Astrocyte (in vitro differentiated cells and primary cell): ENCODE measurements around the gene FJX1. TPM values are rescaled to one million over a fixed set of nuclear protein-coding genes. Genes with fewer than 3 reads are reported as not detected.
A peak's percentile ranks its signal among the peaks of the same experiment; 100 is the strongest.

Experiments
- DNase-seq: peaks from one replicate; pipeline ENCODE4 v3.0.0-alpha.2; 2010; ENCODE audit warnings: low read depth
- FAIRE-seq: peaks from 2 replicates; lab custom pipeline; 2011; peaks lifted over from hg19 to GRCh38; lab: Jason Lieb, UNC
- H2AFZ ChIP-seq: 2 replicates; pipeline ENCODE4 v1.6.0; 2012; ENCODE audit warnings: low read depth, low read length, inconsistent platforms
- H3K27ac ChIP-seq: 2 replicates; pipeline ENCODE4 v1.5.1; 2011; ENCODE audit warnings: low read depth, low read length, inconsistent platforms
- H3K27me3 ChIP-seq: 2 replicates; pipeline ENCODE4 v1.6.0; 2011; ENCODE audit warnings: low read length, inconsistent platforms; ENCODE audit not compliant: insufficient read depth
- H3K36me3 ChIP-seq: 2 replicates; pipeline ENCODE4 v1.5.1; 2011; ENCODE audit warnings: low read length, inconsistent platforms; ENCODE audit not compliant: insufficient read depth
- H3K4me1 ChIP-seq: 2 replicates; pipeline ENCODE4 v1.5.1; 2011; ENCODE audit warnings: low read length, inconsistent platforms; ENCODE audit not compliant: insufficient read depth
- H3K4me2 ChIP-seq: 2 replicates; pipeline ENCODE4 v1.6.0; 2012; ENCODE audit warnings: low read length, inconsistent platforms
- H3K4me3 ChIP-seq: 2 replicates; pipeline ENCODE4 v1.5.1; 2011; ENCODE audit warnings: low read depth, mild to moderate bottlenecking, low read length, inconsistent platforms; ENCODE audit not compliant: insufficient read depth
- H3K79me2 ChIP-seq: 2 replicates; pipeline ENCODE4 v1.6.0; 2012; ENCODE audit warnings: mild to moderate bottlenecking, low read length, inconsistent platforms; ENCODE audit not compliant: insufficient read depth
- H3K9ac ChIP-seq: 2 replicates; pipeline ENCODE4 v1.6.0; 2012; ENCODE audit warnings: mild to moderate bottlenecking, low read length, inconsistent platforms
- H3K9me3 ChIP-seq: 2 replicates; pipeline ENCODE4 v1.5.1; 2012; ENCODE audit warnings: low read depth, mild to moderate bottlenecking, low read length, inconsistent platforms; ENCODE audit not compliant: insufficient read depth
- H4K20me1 ChIP-seq: 2 replicates; pipeline ENCODE4 v1.6.0; 2012; ENCODE audit warnings: low read length, inconsistent platforms; ENCODE audit not compliant: insufficient read depth
- H3K27ac Mint-ChIP-seq: one replicate; pipeline ENCODE4 v1.8.0; 2021; ENCODE audit warnings: mild to moderate bottlenecking, mixed read lengths; ENCODE audit not compliant: unreplicated experiment
- H3K27me3 Mint-ChIP-seq: one replicate; pipeline ENCODE4 v1.8.0; 2021; ENCODE audit warnings: low read depth, mixed read lengths; ENCODE audit not compliant: unreplicated experiment
- H3K36me3 Mint-ChIP-seq: one replicate; pipeline ENCODE4 v1.8.0; 2021; ENCODE audit warnings: low read depth, mixed read lengths; ENCODE audit not compliant: unreplicated experiment
- H3K4me1 Mint-ChIP-seq: one replicate; pipeline ENCODE4 v1.8.0; 2021; ENCODE audit warnings: low read depth, mixed read lengths; ENCODE audit not compliant: unreplicated experiment
- H3K4me3 Mint-ChIP-seq: one replicate; pipeline ENCODE4 v1.8.0; 2021; ENCODE audit warnings: mild to moderate bottlenecking, moderate library complexity, mixed read lengths; ENCODE audit not compliant: unreplicated experiment
- H3K9me3 Mint-ChIP-seq: one replicate; pipeline ENCODE4 v1.8.0; 2021; ENCODE audit warnings: mild to moderate bottlenecking, mixed read lengths; ENCODE audit not compliant: unreplicated experiment
- EZH2 ChIP-seq: IDR thresholded peaks from 2 replicates; pipeline ENCODE4 v1.6.1; 2012; ENCODE audit warnings: mild to moderate bottlenecking, low read length, inconsistent platforms; ENCODE audit not compliant: insufficient read depth
- total RNA-seq: library from RNA; stranded (reverse); gene quantifications from 2 replicates; pipeline ENCODE4 v1.2.1, GENCODE V29; 2021
- TF ChIP-seq, protein P1 (sequence below): IDR thresholded peaks from 2 replicates; pipeline ENCODE4 v1.5.1; 2011; ENCODE audit warnings: low read depth, mild to moderate bottlenecking, inconsistent platforms, low read length, moderate library complexity; ENCODE audit not compliant: insufficient read depth

Gene FJX1
- total RNA-seq, 1 donor from 2014 or later, result 47.9 TPM

GRCh38 chr11:35618497-35619115, 346 bp downstream of the FJX1 start:
- Histone ChIP-seq H3K4me2 (peak overlapping the region; percentile 96), H3K4me3 (peak overlapping the region; percentile 77), H3K27me3 (no peaks in the 10 kb centered on the region), H3K27ac (peak overlapping the region; percentile 91), H3K9me3 (no peaks in the 10 kb centered on the region), H3K36me3 (no peaks in the 10 kb centered on the region), H3K4me1 (peaks cover 39% of the 10 kb centered on the region), H4K20me1 (no peaks in the 10 kb centered on the region), H2AFZ (peak overlapping the region; percentile 60), H3K9ac (peak overlapping the region; percentile 91), H3K79me2 (peaks cover 28% of the 10 kb centered on the region)
- Mint-ChIP-seq H3K9me3 (no peaks in the 10 kb centered on the region), H3K27me3 (no peaks in the 10 kb centered on the region), H3K36me3 (no peaks in the 10 kb centered on the region), H3K4me3 (no peak overlapping the region), H3K27ac (no peak overlapping the region), H3K4me1 (peaks cover 41% of the 10 kb centered on the region)
- TF ChIP-seq, protein P1, sequence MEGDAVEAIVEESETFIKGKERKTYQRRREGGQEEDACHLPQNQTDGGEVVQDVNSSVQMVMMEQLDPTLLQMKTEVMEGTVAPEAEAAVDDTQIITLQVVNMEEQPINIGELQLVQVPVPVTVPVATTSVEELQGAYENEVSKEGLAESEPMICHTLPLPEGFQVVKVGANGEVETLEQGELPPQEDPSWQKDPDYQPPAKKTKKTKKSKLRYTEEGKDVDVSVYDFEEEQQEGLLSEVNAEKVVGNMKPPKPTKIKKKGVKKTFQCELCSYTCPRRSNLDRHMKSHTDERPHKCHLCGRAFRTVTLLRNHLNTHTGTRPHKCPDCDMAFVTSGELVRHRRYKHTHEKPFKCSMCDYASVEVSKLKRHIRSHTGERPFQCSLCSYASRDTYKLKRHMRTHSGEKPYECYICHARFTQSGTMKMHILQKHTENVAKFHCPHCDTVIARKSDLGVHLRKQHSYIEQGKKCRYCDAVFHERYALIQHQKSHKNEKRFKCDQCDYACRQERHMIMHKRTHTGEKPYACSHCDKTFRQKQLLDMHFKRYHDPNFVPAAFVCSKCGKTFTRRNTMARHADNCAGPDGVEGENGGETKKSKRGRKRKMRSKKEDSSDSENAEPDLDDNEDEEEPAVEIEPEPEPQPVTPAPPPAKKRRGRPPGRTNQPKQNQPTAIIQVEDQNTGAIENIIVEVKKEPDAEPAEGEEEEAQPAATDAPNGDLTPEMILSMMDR, result no peak
- no peak for TF ChIP-seq EZH2
- no peak for FAIRE-seq
- peak; percentile 27 for DNase-seq

DNA sequence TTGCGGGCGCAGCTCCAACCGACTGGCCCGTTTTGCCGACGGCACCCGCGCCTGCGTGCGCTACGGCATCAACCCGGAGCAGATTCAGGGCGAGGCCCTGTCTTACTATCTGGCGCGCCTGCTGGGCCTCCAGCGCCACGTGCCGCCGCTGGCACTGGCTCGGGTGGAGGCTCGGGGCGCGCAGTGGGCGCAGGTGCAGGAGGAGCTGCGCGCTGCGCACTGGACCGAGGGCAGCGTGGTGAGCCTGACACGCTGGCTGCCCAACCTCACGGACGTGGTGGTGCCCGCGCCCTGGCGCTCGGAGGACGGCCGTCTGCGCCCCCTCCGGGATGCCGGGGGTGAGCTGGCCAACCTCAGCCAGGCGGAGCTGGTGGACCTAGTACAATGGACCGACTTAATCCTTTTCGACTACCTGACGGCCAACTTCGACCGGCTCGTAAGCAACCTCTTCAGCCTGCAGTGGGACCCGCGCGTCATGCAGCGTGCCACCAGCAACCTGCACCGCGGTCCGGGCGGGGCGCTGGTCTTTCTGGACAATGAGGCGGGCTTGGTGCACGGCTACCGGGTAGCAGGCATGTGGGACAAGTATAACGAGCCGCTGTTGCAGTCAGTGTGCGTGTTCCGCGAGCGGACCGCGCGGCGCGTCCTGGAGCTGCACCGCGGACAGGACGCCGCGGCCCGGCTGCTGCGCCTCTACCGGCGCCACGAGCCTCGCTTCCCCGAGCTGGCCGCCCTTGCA, 1.0 kb downstream of the FJX1 start:
- TF ChIP-seq EZH2, result no peak
- TF ChIP-seq, protein P1, result no peak
- peak overlapping the region; percentile 91 for H3K27ac Mint-ChIP-seq
- Histone ChIP-seq H3K4me2 (peak overlapping the region; percentile 96), H4K20me1 (no peaks in the 10 kb centered on the region), H3K9me3 (no peaks in the 10 kb centered on the region), H3K9ac (peak overlapping the region; percentile 91), H3K36me3 (no peaks in the 10 kb centered on the region), H2AFZ (peak overlapping the region; percentile 60), H3K27me3 (no peaks in the 10 kb centered on the region), H3K4me3 (peak overlapping the region; percentile 77), H3K4me1 (peaks cover 46% of the 10 kb centered on the region), H3K79me2 (peaks cover 28% of the 10 kb centered on the region), H3K27ac (peak overlapping the region; percentile 91)
- H3K9me3 Mint-ChIP-seq, result no peaks in the 10 kb centered on the region
- H3K4me1 Mint-ChIP-seq, result peaks cover 47% of the 10 kb centered on the region
- FAIRE-seq (no peak), DNase-seq (peak; percentile 44)
- no peaks in the 10 kb centered on the region for H3K27me3 Mint-ChIP-seq
- no peaks in the 10 kb centered on the region for H3K36me3 Mint-ChIP-seq
- peak overlapping the region; percentile 93 for H3K4me3 Mint-ChIP-seq
